Hematopoietic multipotent progenitor cell treated with erythropoietin and hydrocortisone succinate and interleukin-3 and kit ligand, for 4 days (in vitro differentiated cells): ENCODE measurements around the gene PLS1.

ENCODE experiments used
- DNase-seq: peaks from one replicate; pipeline ENCODE4 v3.0.0-alpha.2; 2015

PLS1 gene

GRCh38 chr3:142642956-142643355 lies 46.8 kb downstream of the PLS1 start:
- DNase-seq: no peak

- no peak for DNase-seq
Measured at GRCh38 chr3:142644502-142644901, 48.3 kb downstream of the PLS1 start.

GRCh38 chr3:142645236-142645793 lies 49.1 kb downstream of the PLS1 start:
- no peak for DNase-seq

GRCh38 chr3:142646020-142646785 lies 50.0 kb downstream of the PLS1 start:
- DNase-seq: no peak

- DNase-seq: no peak
Measured at GRCh38 chr3:142647856-142648255, 51.7 kb downstream of the PLS1 start.

- no peak for DNase-seq
Measured at GRCh38 chr3:142648950-142649349, 52.8 kb downstream of the PLS1 start.

- peak; percentile 17 for DNase-seq
Measured at GRCh38 chr3:142650001-142650693, 54.0 kb downstream of the PLS1 start.

- DNase-seq: no peak
Measured at GRCh38 chr3:142651711-142652110, 55.5 kb downstream of the PLS1 start.

GRCh38 chr3:142652826-142653292 lies 56.7 kb downstream of the PLS1 start:
- DNase-seq: peak; percentile 46

- DNase-seq: peak; percentile 22
Measured at GRCh38 chr3:142656575-142656974, 60.4 kb downstream of the PLS1 start.

- DNase-seq: no peak
Measured at GRCh38 chr3:142657033-142657432, 60.8 kb downstream of the PLS1 start.

- DNase-seq: no peak
Measured at GRCh38 chr3:142660383-142660782, 64.2 kb downstream of the PLS1 start.

- no peak for DNase-seq
Measured at GRCh38 chr3:142660893-142661292, 64.7 kb downstream of the PLS1 start.

GRCh38 chr3:142663865-142664264 lies 67.7 kb downstream of the PLS1 start:
- no peak for DNase-seq

GRCh38 chr3:142664311-142664710 lies 68.1 kb downstream of the PLS1 start:
- DNase-seq: no peak

GRCh38 chr3:142664819-142665218 lies 68.6 kb downstream of the PLS1 start:
- DNase-seq: no peak

GRCh38 chr3:142670120-142670519 lies 73.9 kb downstream of the PLS1 start:
- no peak for DNase-seq

GRCh38 chr3:142676151-142676550 lies 80.0 kb downstream of the PLS1 start:
- DNase-seq: no peak

GRCh38 chr3:142680710-142681109 lies 84.5 kb downstream of the PLS1 start:
- DNase-seq: peak; percentile 13

- no peak for DNase-seq
Measured at GRCh38 chr3:142690613-142691012, 94.4 kb downstream of the PLS1 start.

GRCh38 chr3:142691527-142691926 lies 95.3 kb downstream of the PLS1 start:
- no peak for DNase-seq

- DNase-seq: peak; percentile 37
Measured at GRCh38 chr3:142693136-142693853, 97.1 kb downstream of the PLS1 start.

- no peak for DNase-seq
Measured at GRCh38 chr3:142694225-142694624, 98.0 kb downstream of the PLS1 start.
